Fibroblast of mammary gland (primary cell): Measurements from ENCODE around the gene OSBPL10.

ENCODE experiments used
- DNase-seq: peaks from one replicate; pipeline ENCODE4 v3.0.0-alpha.2; 2010; ENCODE audit warnings: low read depth
- H3K4me3 ChIP-seq: 2 replicates; pipeline ENCODE4 v1.5.1; 2011; ENCODE audit warnings: low read depth, mild to moderate bottlenecking, low read length, moderate library complexity; ENCODE audit not compliant: control insufficient read depth
- CTCF ChIP-seq: conservative IDR thresholded peaks from 2 replicates; pipeline ENCODE4 v1.5.1; 2011; ENCODE audit warnings: low read depth, low read length, inconsistent platforms; ENCODE audit not compliant: control insufficient read depth, insufficient read depth

OSBPL10 gene

DNA sequence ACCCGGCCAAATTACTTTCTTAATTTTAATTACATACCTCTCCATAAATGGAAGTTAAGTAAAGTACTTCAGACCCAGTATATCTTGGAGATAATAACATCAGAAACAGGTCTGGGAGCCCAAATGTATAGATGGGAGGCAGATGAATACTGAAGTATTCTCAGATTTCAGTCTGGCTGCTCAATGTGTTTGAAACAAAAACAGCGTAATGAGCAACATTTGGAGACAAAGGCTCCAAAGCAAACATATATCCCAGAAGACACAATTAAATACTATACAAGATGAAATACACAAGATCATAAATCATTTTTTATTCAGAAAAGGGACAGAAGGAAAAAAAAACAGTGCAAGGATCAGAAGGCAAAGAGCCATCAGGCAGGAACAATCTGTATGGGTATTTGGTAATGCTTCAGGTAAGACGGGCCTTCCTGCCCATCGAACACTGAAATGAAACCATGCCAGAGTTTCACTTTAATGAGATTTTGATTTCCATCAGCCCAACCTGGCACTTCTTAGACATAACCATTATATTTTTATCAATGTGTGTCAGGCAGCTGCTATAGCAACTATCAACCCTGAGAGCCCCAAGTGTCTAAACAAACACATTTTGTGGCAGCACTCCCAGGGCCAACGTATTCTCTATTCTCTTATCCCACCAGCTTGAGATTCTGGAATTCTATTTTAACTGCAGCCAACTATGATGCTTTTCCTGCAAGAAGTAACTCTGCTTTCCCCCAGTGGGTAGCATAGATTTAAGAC is 237.6 kb downstream of the OSBPL10 start:
- H3K4me3 ChIP-seq, result no peak overlapping the region
- TF ChIP-seq CTCF, result no peak
- DNase-seq, result no peak

DNA sequence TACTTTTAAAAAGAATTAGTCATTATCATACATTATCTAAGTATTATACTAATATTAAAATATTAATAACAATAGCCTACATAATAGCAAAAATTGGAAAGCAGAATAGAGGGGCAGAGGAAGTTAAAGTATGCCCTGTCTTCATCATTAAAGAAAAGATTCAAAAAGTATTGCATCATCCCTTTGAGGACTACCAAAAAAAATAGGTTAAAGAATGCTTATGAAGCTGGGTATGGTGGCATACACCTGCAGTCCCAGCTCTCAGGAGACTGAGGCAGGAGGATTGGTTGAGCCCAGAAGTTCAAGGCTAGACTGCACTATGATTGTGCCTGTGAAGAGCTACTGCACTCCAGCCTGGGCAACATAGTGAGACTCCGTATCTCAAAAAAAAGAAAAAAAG is 240.7 kb downstream of the OSBPL10 start:
- no peak for TF ChIP-seq CTCF
- DNase-seq, result no peak

GRCh38 chr3:31738412-31738811 is 242.7 kb downstream of the OSBPL10 start:
- DNase-seq, result no peak
- H3K4me3 ChIP-seq, result no peak overlapping the region
- TF ChIP-seq CTCF, result no peak

More for the DNA sequence above, 240.7 kb downstream of the OSBPL10 start:
- no peak overlapping the region for H3K4me3 ChIP-seq

- no peak for DNase-seq
- TF ChIP-seq CTCF, result no peak
- H3K4me3 ChIP-seq, result no peak overlapping the region
Measured at GRCh38 chr3:31735667-31736066, 245.4 kb downstream of the OSBPL10 start.

DNA sequence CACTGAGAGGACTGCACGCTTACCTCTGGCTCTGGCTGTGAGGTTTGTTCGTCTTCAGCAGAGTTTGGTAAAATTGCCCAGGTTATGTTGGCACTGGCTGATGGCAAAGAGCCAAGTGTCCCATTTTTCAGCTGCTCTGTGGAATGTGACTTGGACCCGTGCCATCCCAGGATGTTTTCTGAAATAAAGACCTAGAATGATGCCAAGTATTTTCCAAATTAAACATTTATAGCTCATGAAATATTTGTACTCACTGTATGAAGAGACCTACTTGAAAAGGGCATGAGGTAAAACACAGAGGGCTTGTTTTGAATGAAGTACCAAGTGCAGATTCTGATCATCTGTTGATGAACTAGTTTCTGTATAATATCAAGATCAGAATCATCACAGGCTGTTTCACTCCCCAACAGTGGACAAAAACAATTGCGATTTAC is 247.8 kb downstream of the OSBPL10 start:
- no peak for TF ChIP-seq CTCF
- no peak for DNase-seq
- no peak overlapping the region for H3K4me3 ChIP-seq

- H3K4me3 ChIP-seq, result no peak overlapping the region
- no peak for DNase-seq
- no peak for TF ChIP-seq CTCF
Measured at GRCh38 chr3:31732548-31732947, 248.5 kb downstream of the OSBPL10 start.

- H3K4me3 ChIP-seq, result no peak overlapping the region
- TF ChIP-seq CTCF, result no peak
- no peak for DNase-seq
Measured at GRCh38 chr3:31729573-31729972, 251.5 kb downstream of the OSBPL10 start.
